PFSK-1 (cell line): ENCODE results near the gene RHBDD1.

Source experiments
- FOXP2 ChIP-seq: optimal IDR thresholded peaks from 2 replicates; pipeline ENCODE3; 2011; ENCODE audit warnings: borderline replicate concordance, control low read depth, inconsistent platforms; ENCODE audit not compliant: insufficient read depth; ENCODE audit errors: extremely low read length, extremely low read depth
- POLR2AphosphoS5 ChIP-seq: IDR thresholded peaks from 2 replicates; pipeline ENCODE4 v1.6.1; 2012; ENCODE audit warnings: low read depth, mild to moderate bottlenecking, control low read depth, low read length, moderate library complexity
- SIN3A ChIP-seq: IDR thresholded peaks from 2 replicates; pipeline ENCODE4 v1.6.1; 2012; ENCODE audit warnings: mild to moderate bottlenecking, low read length, moderate library complexity, borderline replicate concordance; ENCODE audit not compliant: insufficient read depth

DNA sequence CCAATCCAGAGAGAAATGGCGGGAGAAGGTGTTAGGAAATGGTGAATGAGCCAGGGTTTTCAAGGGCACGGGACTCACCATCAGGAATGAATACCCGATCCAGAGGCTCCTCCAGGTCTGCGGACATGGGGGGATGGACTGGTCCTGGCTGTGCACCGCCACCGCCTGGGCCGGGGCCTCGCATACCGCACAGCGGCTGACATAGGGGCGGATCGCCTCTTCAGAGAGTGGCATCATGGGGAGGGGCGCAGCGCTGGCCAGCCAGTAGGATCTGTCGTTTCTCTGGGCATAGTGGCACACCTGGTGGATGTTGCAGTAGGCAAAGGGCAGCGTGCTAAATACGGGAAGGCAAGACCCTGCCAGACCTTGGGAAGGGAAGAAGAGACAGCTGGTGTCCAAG is 172.1 kb downstream of the RHBDD1 start:
- TF ChIP-seq FOXP2 (no peak), SIN3A (no peak), POLR2AphosphoS5 (no peak)
